Neural cell (in vitro differentiated cells): ENCODE data around the gene VSIG10L.

ENCODE experiments used
- CTCF ChIP-seq: fragments of 450-650 bp; IDR thresholded peaks from 2 replicates; pipeline ENCODE4 v1.5.1; 2014; ENCODE audit warnings: antibody characterized with exemption, mild to moderate bottlenecking, moderate library complexity; ENCODE audit not compliant: poor library complexity, severe bottlenecking
- EZH2 ChIP-seq: fragments of 200-600, 300-800 bp; shearing (Covaris generic), sonication (generic); IDR thresholded peaks from 2 replicates; pipeline ENCODE4 v1.6.1; 2014; ENCODE audit warnings: antibody characterized with exemption, low read length, borderline replicate concordance, mild to moderate bottlenecking; ENCODE audit not compliant: insufficient read depth, poor library complexity, severe bottlenecking
- REST ChIP-seq: IDR thresholded peaks from 2 replicates; pipeline ENCODE4 v1.6.1; 2012; ENCODE audit warnings: borderline replicate concordance

- TF ChIP-seq CTCF (no peak), EZH2 (no peak), REST (no peak)
Observed at GRCh38 chr19:51333836-51334460, 8.0 kb downstream of the VSIG10L start.
